ENCODE measurements around the gene EEF1AKMT2.
"Not testable (repeated sequence)": the region's sequence is repeated elsewhere in the genome, so short reads cannot be mapped to it uniquely, and the experiment has no call there.

Gene EEF1AKMT2

DNA sequence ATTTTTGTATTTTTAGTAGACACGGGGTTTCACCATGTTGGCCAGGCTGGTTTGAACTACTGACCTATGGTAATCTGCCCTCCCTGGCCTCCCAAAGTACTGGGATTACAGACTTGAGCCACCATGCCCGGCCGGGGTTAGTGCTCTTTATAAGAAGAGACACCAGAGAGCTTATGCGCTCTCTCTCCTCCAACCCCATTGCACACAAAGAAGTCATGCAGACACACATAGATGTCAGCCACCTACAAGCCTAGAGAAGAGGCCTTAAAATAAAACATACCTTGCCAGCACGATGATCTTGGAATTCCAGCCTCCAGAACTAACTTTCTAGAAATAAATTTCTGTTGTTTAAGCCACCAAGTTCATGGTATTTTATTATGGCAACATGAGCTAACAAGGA lies 37.5 kb downstream of the EEF1AKMT2 start:
- no peak for DNase-seq

DNA sequence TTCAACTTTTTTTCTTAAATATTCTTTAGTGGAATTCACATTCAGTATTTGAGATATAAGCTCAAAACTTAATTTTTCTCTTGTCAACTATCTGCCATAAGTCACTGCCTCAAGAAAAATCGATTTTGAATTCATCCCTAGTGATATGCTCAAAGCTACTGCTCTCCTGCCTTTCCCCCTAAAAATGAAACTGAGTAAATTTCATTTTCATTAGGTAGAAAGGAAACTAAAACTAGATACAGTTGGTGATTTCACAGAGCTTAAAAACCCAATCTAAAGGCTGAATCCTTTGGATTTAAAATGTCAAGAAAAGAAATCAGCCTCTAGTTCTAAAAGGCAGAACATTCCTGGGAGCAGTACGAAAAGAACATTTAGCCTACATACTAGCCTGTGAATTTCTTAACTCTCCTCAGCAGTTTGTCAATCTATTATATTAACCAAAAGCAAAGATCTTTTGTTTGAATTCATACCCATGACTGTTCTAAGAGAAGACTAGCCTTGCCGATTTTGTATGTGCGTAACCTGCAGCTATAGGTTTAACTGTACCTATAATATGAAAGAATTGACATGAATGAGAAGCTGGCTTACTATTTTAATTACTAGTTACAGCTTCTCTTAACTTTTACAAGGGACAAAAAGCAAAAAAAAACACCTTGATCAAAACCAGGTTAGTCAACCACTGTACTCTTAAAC lies 42.6 kb downstream of the EEF1AKMT2 start:
- no peak for DNase-seq

DNA sequence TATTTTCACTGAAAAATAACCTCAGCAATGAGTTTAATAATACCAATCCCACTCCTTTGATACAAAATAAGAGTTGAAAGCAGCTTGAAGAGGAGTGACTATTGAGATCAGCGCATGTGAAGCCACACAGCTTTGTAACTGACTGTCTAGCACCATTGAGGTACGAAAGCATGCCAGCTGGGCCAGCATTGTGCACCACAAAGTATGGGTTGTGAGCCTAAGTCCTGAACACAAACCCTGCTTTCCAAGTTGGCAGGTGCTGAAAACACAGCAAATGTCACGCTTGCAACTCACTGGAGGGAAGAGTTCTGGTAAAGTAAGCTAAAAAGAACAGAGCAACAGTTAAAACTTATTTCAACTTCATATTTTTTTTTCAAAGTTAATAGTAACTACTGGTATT lies 43.5 kb downstream of the EEF1AKMT2 start:
- no peak for DNase-seq

DNA sequence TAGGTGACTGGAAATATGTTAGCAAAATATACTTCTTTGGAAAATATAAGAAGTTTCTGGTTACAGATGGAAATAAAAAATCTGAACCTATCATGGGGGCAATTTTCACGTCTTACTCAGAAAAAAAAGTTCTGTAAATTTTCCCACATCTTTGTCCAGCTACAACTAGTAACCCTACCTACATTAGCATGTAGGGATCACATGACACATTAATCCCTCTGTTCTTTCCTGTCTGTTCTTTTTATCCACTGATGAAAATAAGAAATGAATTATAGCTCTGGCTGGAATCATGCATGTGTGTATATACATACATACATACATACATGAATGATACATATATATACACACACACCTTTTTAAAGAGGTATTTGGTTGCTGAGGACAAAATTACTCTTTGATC lies 43.9 kb downstream of the EEF1AKMT2 start:
- DNase-seq = no peak

DNA sequence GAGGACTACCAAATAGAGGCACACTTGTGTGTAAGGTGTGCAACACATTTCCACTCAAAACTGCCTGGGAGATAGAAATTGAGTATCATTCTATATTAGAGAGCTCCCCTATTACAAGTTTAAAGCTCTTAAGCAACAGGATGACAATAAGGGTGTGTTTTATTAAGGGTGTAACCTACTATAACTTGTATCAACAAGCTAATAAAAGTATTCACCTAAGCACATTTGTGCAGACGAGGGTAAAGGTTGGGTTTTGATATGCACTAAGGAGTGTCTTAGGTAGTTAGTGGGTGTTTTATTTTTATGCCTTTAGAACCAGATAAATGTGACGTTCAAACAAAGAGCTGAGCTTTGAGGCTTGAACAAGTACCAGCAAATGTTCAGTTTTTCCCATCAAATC lies 44.7 kb downstream of the EEF1AKMT2 start:
- no peak for DNase-seq

DNA sequence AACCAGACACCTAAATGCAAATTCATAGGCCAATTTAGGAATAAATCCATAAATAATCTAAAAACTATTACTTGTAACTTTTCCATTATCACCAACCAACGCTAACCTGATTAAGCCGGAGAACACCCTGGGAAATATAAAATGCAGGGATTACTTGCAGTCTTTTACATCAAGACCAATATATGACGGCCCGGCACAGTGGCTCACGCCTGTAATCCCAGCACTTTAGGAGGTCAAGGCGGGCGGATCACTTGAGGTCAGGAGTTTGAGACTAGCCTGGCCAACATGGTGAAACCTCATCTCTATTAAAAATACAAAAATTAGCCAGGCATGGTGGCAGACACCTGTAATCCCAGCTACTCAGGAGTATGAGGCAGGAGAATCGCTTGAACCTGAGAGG lies 45.2 kb downstream of the EEF1AKMT2 start:
- not testable (repeated sequence) for DNase-seq

DNA sequence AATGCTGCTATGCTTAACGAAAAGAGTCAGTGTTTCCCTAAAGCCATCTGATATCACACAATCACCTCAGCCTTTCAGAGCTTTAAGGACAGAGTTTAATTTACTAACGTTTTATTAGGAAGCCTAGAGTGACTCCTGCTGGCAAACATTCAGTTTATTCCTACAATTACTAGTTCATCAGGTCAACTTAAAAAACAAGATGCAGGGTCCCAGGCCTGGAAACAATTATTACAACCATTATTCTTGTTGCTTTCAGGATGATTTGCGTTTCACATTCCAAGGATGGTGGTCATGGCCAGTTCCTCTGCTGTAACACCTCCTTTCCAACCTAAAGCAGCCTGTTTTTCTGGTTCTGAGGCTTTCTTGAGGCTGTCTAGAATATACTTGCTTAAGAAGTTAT lies 46.0 kb downstream of the EEF1AKMT2 start:
- peak in 1 of 2 donors; percentile 50 for DNase-seq

DNA sequence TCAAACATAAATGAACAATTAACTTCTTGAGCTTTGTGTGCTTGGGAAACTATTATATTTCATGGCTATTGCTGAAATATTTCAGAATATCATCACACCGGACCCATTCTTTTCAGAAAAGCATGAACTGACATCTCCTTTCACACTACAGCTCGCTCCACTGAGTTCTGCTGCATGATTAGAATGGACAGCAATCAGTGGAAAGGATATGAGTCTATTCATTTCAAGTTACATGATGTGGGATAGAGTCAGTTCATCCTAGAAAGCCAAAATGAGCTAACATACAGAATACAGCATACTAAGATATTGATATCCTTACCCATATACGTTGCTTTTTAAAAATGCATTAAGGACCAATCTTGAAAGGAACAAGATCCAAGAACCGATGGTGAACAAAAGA lies 46.4 kb downstream of the EEF1AKMT2 start:
- DNase-seq = no peak

DNA sequence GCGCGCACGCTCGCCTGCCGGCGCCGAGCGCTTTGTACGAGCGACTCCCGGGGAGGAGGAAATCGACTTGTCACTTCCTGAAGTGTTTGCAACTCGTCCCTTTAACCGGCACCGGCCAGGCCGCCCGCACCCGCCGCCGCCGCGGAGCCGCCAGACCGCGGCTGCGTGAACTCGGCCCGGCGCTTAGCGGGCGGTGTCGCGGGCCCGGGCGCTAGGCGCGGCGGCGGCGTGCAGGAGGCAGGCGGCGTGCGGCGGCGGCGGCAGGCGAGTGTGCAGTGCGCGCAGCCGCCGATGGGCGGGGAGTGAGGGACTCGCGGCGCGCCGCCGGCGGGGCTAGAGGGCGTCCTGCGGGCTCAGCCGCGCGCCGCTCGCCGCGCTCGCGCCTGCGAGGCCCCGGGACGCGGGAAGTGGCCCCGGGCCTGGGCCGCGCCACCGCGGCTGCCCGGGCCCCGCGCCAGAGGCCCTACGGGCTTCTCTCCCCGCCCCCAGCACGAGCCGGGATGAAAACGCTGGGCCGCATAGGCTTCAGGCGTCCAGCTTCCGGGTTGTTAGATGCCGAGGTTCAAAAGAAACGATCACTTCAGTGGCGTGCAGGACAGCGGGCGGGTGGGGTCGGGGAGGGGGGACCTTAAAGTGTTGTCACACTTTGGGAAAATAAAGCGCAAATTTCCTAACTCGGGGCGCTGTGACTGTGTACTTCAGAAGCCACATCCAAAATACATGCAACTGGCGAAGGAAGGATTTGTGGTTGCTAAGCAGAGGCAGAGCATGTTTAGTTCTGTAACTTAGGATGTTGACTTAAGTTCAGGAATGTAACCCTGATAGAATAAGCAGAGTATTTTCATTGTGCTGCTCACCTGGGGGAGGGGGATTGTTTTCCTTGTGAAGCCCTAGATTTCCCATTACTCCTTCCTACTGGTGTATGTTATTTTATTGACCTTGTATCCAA lies 47.3 kb downstream of the EEF1AKMT2 start, which contains the start of gene FAM53B:
Gene FAM53B, minus strand, starts transcription at position 277 of the 949 bp plus-strand sequence. CDS start 37,665 bp downstream, outside the sequence.
- peak; percentile 77 to 81 for DNase-seq

DNA sequence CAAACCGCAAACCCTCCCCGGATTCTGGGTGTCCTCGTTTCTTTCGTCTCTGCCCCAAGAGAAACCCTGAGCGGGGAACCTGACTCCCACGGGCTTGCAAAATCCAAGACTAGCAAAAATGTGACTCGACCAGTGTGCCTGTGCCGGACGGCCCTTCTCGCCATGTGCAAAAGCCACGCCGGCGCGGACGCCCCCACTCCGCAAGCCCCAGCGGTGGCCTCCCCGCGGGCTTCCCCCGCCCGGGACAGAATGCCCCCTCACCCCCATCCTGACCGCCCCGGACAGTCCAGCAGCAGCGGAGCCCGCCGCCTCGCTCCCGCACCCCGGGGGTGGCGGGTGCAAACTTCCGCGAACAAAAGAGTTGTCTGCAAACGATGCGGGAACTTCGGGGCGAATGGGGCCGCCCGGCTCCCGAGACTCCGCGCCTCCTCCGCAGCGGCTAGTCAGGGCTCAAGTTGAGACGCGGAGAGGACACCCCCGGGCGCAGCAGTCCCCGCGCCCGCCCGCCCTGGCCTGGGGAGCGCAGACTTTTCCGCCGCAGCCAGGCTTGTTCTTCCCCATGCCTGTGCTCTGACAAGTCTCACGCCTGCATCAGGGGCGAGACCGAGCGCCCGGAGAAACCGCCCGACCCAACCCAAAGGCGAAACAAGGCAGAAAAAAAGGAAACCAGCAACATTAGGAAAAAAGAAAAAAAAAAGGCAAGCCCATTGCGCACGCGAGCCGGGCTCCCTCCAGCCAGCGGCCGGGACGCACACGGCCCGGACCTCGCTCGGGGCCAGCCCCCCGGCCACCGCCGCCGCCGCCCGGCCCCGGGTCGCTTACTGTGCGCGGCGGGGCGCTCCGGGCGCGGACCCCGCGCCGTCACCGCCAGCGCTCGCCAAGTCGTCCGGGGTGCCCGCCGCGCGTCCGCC lies 48.2 kb downstream of the EEF1AKMT2 start:
- peak; percentile 23 to 26 for DNase-seq

DNA sequence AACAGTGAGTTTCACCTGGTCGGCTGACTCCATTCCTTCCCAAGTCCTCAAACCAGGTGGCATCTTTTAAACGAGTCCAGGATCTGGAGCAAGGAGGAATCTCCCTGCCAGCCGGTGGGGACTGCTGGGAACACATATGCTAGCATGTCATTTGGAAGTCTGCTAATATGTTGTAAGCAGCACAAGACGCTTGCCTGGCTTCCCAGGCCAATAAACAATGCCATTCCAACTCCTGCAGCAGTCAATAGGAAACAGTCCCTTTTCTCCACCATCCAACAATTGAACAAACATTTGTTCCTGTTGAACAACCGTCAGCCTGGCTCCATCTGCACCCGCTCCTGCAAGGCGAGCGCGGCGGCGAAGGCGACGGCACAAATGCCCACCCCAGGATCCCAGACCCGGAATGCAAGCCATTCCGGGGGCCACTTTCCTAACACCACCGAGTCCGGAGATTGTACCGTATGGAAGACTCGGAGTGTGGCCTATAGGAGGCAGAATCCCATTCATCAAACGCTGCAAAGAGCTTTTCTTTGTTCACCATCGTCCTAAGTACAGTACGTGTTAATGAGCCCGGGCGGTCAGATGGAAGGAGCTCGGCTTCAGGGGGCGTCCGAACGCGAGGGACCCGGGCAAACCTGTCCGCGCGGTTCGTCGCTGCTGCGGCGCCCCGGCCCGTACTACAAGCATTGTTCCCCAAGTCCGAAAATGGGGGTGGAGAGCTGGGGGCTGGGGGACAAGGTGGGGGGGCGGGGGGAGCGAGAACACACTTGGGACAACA lies 49.1 kb downstream of the EEF1AKMT2 start:
- DNase-seq = no peak

DNA sequence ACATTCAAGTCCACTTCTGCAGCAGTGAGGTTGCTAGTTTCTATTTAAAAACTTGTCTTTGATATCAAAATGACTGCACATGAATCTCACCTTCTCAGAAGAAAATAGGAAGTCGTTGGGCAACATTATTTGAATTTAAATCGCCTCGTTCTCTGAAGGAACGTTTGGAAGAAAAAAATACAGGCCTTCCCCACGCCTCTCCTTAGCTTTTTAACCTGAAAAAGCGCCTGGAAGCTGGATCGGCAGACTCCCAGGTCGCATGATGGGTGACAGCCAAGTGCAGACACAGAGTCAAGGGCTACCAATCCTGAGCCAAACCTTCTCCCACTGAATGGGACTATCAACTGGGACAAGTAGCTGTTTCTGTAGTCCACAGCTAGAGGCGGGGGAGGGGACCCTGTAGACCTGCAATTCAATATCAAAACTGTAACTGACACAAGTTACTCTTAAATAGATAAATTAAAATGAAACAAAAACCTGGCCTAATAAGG lies 49.7 kb downstream of the EEF1AKMT2 start:
- peak; percentile 38 to 47 for DNase-seq

DNA sequence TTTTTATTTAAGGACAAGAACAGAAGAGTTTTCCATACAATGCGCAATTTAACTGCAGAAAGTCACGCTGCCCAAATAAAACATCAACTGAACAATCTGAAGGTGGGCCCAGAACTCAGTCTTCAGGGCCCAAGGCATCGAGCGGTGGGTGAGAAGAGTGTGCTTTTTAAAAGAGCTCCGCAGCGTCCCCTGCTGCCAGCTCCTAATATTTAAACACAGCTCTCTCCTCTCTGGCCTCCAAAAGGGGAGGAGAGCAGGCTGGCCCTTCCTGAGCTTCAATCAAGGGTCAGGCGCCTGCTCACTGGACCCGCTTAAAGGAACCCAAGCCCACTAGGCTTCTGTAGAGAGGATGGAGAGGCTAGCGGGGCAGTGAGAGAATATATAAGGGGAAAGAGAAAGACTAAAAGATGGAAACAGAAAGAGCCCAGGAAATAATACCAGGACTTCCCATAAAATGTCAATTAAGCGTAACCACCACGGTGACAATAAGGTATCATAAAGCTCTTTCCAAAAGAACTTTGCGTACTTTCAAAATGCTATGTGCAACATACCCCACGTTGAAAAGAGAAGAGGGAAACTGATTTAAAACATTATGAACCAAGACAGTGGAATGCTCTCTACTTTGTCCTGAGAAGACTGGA lies 50.3 kb downstream of the EEF1AKMT2 start:
- peak; percentile 70 to 79 for DNase-seq

DNA sequence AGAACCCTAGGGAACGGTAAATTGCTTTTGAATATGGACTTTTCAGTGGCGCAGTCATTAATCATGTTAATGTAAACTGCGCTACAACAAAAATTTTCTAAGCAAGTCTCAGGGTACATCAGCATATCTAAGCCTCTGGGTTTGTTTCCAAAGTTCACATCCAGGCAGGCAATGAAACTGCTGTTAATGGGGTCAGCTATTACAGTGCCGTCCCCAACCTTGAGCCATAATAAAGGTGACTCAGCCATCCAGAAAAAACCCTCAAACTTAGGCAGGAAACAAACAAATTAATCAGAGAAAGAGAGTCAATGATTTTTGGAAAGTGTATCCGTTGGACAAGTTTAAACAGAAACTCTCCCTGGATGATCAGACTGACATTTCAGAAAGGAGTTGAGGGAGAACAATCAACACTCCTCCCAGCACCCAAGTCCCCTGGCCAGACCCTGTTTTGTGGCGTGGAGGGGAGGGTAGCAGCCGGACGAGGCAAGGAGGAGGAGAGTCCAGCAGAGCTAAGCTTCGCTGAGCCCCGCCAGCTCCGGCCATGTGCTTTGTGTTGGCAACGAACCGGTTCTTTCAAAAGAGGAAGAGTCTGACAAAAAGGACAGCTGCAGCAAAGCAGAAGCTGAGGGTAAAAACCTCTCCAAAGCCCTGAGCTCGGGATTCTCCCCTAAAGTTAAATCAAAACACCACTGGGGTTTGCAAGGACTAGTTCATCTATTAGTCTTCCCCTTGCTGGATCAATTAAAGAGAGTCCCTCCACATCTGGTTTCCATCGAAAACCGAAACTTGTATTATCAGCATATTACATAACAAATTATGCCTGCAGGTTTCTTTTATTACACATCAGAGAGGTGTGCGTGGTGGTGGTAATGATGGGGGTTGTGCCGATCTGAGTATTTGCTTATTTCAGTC lies 51.1 kb downstream of the EEF1AKMT2 start:
- no peak for DNase-seq

DNA sequence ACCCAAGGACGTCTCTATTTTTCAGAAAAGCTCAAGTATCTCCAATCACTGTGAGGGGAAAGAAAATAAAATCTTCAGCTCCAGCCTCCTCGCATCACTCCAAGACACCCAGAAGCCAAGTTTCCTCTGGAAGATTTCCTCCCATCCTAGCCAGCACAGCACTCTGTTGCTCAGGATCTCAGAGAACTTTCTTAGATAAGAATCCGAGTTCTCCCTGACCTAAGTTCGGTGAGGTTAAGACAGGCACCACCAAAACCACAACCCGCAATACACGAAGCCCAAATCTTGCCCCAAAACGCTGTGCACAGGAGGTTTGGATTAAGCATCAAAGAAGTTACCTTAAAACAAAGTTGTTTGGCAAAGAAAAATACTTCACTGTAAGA lies 51.7 kb downstream of the EEF1AKMT2 start:
- no peak for DNase-seq

DNA sequence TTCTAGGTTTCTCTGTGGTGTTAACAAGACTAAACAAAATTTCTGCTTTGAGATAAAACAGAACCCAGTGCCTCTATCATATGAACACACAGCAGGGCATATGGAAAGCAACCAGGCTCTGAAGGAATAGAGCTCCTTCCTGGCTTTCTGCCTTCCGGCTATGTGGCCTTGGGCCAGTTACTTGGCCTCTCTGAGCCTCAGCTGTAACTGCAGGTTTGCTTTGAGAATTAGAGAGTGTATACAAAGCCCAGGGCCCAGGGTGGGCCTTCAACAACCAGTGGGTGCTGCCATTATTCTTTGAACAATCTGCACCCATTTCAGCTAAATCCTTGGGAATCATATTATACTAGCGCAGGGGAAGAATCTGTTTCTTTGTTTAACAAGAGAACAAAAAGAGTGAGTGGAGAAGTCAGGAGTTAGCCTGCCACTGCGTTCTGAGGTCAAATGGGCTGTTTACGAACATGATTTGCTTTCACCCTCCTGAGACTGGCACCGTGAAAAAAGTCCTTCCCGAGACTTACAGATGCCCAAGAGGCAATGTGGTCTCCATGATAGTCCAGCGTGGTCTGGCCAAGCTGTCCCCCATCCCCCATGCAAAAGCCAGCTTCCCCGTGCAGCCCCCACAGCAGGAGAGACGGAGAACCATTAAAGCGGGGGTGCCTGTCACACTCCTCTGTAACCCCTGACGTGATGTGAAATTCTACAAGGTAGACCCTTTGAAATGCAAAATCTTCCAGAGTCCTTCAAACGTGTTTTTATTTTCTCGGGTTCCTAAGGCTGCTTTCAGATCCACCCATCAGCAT lies 52.4 kb downstream of the EEF1AKMT2 start:
- no peak for DNase-seq

DNA sequence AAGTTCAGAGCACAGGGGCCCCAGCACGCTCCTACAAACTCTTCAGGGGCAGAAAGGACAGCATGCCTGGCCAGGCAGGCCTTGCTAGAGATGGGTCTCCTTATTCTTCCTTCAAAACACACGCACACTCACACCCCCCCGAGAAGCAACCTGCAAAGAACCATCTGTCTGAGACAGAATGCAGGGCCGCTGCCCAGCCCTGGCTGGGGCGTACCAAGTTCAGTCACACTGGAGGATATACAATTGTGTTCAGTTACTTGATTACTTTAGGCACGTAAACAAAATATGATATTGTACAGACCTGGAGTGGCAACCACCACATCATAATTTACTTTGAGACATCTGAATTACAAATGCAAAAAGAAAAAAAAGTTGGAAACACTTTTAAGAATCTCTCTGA lies 53.2 kb downstream of the EEF1AKMT2 start:
- no peak for DNase-seq

DNA sequence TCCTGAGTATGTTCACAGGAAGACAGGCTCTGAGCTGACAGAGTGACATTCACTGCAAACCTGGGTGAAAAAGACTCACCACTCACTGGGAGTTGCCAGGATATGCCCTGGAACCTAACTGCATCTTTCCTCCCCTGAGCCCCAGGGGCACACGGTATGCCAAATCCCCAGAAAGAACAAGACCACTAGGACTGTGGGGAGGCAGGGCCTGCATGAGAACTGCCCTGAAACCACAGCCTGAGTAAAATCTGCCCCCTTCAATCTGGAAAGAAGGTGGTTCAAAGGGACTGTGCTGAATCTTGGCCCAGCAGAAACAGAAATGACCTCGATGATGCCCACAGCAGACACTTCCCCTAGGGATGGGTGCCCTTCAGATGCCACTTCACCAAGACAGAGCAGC lies 54.0 kb downstream of the EEF1AKMT2 start:
- DNase-seq = no peak

DNA sequence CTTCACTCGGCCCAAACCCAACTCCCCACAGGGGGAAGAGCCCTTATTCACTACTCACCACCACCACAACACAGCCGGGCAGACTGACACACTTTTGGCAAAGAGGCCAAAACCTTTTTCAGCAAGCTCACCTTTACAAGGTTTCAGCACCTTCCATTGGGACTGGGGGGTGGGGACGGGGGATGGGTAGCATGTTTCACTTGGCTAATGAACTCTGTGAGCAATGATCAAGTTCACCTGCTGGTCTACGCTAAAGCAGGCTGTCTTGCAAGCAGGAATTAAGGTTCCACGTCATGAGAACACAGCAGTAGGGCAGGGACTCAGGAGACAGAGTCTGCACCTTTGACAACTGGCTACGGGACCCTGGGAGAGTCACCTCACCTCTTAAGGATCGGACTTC lies 54.5 kb downstream of the EEF1AKMT2 start:
- no peak for DNase-seq
